ENCODE results near the gene AURKB.
A peak's percentile ranks its signal among the peaks of the same experiment; 100 is the strongest.

Gene AURKB

DNA sequence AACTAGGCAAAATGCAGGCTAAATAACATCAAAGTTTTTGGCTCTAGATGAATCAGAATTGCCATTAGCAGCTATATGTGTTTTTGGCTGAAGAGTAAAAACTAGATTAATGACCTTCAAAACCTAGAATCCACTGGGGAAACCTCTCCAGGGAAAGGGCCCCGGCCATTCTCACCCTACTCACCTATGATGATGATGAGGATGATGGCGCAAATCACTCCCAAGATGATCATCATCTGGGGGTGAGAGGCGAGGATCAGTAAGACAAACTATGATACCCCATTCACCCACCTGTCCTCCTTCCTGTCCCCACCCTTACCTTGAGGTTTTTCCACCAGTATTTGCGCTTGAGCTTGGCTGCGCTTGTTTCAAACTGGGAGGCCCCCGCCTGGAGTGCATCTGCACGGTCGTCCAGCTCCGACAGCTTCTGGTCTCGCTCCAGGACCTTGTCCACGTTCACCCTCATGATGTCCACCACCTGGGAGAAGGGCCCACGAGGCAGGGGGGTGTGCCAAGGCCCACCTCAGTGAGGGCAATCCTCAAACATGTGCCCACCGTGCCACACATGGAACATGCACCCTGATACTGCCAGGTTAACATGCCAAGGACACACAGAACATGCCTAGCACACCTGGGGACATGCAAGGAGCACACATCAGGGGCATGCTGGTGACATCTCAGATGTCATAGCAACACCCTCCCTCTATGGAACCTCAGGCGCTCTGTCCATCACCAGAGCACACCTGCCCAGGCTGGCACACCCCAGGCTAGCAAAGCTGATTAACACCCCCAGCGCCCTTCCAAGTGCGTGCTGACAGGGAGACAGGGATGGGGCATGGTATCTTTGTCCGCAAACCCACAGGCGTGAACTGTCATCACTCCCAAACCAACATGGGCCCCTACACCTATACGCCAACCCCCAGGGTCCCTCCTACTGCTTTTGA is 48.8 kb downstream of the AURKB start:
- DNase-seq (ENCODE audit: low spot score) = no peak

DNA sequence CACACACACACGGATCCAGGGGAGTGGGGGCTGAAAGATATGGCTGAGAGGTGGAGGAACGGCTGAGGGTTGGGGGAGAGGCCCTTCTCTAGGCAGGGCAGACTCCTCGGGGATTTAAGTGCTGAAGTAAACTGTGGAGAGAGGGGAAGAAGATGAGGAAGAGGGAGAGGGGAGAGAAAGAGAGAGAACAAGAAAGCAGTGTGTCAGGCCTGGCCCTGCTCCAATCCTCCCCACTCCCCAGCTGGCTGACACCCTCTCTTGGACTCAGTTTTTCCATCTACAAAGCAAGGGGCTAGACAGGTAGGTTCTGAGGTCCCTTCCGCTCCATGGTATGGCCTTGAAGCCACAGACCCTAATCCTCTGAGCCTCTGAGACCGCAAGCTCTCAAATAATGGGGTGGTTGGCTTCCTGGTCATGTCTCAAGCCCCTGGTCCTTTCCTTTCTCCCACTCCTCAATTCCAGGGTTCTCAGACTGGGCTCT is 49.6 kb downstream of the AURKB start:
- DNase-seq (ENCODE audit: low spot score) = no peak

DNA sequence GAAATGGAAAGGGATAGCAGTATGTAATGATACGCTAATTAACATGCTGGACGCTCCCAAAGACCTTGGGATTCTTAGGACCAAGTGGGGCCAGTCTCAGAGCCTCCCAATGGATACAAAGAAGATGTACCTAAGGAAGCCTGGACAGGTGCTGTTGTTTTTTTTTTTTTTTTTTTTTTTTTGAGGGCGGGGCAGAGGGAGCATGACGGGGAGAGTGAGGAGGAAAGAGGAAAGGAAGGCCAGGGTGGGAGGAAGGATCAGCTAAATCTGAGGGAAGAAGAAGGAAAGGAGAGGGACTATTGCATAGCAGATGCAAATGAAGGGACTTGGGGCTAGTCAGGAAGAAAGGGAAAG is 50.2 kb downstream of the AURKB start:
- DNase-seq (ENCODE audit: low spot score) = no peak

DNA sequence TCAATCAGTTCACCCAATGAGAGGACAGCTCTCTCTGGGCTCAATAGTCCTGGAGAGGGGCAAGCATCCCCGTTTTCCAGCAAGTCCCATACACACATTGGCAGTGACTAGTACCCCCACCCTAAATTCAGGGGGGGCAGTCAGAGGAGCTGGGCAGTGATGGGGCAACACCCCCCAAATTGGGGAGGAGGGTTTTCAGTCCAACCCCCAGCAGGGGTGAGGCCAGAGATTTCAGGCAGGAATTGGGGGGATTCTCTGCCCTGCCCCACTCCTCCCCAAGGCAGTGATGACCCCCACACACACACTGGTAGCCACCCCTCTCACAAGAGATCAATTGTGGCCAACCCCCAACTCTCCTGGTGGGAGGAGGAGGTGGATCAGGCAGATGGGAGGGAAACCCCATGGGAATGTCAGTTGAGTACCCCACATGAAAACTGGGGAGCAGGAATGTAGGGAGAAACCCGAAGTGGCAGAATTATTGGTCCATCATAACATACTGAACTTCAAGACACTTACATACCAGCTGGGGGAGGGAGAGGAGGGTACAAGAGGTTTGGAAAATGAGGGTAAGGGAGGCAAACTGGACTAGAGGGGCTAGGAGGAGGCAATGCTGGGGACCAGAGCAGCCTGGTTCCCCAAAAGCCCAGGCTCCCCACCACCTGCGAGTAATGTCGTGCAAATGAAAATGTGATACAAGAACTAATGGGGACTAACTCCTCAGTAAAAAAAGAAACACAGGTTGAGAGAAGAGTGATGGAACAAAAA is 50.7 kb downstream of the AURKB start:
- DNase-seq (ENCODE audit: low spot score) = no peak

DNA sequence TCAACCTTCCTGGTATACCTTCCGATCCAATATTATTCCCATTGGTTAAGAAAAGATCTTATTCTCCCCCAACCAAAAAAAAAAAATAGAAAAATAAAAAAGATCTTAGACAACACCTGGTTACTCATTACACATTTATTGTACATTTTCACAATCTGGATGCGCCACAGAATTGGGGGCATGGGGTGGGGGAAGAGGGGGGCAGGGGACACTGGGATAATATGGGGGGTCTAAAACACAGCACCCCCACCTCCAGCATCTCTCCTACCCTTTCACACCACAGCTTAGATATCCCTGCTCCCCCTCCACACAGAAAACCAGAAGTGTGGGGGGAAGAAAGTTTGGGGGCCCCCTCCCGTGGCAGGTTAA is 51.4 kb downstream of the AURKB start:
- DNase-seq (ENCODE audit: low spot score) = no peak

DNA sequence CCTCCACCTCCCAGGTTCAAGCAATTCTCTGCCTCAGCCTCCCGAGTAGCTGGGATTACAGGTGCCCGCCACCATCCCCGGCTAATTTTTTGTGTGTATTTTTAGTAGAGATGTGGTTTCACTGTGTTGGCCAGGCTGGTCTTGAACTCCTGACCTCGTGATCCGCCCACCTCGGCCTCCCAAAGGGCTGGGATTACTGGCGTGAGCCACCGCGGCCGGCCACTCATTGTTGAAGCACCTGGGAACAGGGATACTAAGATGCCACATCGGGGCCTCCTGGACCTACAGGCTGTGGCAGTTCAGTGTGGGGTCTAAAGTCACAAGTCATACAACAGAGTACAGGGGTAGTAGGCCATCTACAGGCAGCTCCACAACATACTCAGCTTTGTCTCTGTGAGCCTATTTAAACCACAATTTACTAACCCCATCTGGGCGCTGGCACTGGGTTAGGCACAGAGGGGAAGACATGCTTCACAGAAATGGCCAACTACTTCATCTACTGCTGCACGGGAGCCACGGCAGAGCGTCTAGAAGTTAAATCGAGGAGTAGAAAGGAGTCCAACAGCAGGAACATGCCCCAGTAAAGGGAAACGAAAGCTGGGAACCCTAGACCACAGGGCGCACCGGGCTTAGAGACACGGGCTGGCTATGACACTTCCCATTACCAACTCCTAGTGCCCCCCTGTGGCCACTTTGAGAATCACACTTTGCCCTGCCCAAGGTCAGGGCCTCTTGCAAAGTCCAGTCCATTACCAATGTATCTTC is 51.9 kb downstream of the AURKB start:
- peak; percentile 86 for DNase-seq (ENCODE audit: low spot score)

DNA sequence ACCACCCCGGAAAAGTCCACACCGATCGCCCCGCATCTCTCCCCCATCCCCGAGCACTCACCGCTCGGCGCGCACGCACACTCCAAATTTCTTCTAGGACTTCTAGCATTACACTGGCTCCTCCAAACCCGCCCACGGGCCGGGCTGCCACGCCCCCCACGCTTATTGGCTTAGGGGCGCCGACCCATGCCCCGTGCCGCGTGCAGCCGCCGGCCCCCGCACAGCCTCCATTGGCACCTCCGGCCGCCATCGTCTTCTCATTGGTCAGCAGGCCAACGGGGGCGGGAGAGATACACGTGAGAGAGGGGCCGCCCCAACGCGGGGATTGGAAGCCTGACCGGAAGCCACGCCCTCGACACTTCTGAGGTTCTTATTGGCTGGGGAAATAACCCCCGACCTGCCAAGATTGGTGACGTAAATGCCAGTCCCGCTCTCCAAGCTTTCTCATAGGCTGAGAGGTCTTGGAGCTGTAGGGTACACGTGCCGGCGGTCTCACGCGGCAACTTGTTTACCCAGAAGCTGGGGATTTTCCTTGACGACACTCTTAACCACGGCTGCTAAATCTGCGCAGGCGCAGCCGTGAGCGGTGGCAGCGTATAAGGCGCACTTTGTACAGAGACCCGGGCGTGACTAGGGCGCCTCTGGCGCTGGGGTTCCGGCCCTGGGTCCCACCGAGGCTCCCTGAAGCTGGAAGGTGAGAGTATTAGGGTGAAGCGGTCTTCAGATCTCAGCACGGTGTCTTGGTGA is 54.0 kb downstream of the AURKB start:
- peak; percentile 98 for DNase-seq (ENCODE audit: low spot score)

DNA sequence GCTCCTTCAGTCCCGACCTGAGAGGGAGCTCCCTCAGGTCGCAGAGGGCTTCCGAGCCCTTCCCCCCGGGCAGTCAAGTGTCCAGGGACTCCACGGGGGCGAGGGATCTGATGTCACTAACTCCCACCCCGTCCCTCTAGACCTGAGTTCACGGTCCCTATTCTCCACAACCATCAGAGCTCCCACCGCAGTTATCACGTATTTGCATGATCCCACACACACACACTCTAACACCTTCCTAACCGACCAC is 54.5 kb downstream of the AURKB start:
- no peak for DNase-seq (ENCODE audit: low spot score)

DNA sequence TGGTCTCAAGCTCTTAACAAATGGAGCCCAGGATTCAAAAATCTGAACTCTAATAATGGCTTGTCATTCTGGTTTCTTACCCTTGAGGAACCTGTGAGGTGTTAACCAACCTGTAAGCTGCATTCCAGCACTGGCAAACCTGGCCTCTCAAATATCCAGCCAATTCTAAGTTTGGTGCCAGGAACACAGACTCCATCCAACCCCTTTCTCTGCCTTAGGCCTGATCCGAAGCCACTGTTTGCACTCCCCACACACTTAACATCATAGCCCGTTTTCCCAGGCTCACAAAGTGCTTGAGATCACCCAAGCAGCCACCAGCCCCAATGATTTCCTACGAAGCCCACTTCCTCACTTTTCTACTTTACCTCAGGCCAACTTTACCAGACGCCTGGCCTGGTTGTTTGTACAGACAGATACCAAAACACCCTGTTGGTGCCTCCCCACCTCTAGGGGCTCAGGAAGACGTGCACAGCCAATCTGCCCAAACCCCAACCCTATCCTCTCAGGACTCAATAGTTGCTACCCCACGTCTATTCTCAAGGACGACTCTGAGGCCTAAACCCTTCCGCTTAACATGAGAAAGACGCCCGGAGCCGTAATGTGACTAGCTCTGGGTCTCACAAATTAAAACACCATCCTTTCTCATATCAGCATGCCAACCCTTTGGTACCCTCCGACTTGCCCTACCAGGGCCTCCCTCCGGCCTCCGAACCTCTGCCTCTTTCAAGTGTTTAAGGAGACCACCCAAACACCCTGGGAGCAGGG is 55.0 kb downstream of the AURKB start:
- DNase-seq (ENCODE audit: low spot score) = peak; percentile 40
